Uterus (tissue), 2 donors: Measurements from ENCODE around the gene MGAT4A.

ENCODE experiments used
- POLR2A ChIP-seq, 2 donors: fragments of 450-650 bp; IDR thresholded peaks; one replicate each; pipeline ENCODE4 v1.6.1; 2016; ENCODE audit warnings: antibody characterized with exemption in 2 of 2, mild to moderate bottlenecking in 1 of 2, moderate library complexity in 1 of 2
- TF ChIP-seq, protein P1 (sequence below), 4 experiments: fragments of 200-600 bp in 2 of 4; fragments of 450-650 bp in 2 of 4; sonication (generic) in 2 of 4; IDR thresholded peaks; one replicate each; pipeline ENCODE4 v1.5.1; 2016 to 2019; ENCODE audit warnings: antibody characterized with exemption in 4 of 4, mild to moderate bottlenecking in 2 of 4, moderate library complexity in 1 of 4

DNA sequence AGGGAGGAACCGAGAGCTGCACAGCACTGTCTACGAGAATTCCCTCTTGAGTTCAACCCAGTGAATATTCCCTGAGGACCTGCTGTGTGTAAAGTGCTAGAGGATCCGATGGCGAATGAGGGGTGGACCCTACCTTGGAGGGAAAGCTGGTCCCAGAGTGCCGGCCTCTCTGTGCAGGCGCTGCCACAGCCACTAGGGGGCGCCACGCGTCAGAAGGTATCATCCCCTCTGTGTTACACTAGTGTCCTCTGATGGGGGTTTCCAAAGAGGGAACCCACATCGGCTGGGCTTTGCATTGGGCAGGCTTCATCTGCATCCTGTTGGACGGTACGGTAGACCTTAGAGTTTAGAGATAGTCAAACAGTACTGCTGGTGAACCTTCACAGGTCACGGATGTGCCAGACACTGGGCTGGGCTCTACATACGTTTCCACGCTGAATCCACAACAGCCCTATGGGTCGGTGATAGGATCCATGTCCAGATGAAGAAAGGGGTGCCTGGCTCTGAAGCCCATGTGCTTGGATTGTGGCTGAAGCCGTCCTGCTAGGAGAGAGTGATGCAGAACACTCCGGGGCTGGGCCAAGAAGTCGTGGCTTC lies 161.6 kb downstream of the MGAT4A start:
- TF ChIP-seq, protein P1, sequence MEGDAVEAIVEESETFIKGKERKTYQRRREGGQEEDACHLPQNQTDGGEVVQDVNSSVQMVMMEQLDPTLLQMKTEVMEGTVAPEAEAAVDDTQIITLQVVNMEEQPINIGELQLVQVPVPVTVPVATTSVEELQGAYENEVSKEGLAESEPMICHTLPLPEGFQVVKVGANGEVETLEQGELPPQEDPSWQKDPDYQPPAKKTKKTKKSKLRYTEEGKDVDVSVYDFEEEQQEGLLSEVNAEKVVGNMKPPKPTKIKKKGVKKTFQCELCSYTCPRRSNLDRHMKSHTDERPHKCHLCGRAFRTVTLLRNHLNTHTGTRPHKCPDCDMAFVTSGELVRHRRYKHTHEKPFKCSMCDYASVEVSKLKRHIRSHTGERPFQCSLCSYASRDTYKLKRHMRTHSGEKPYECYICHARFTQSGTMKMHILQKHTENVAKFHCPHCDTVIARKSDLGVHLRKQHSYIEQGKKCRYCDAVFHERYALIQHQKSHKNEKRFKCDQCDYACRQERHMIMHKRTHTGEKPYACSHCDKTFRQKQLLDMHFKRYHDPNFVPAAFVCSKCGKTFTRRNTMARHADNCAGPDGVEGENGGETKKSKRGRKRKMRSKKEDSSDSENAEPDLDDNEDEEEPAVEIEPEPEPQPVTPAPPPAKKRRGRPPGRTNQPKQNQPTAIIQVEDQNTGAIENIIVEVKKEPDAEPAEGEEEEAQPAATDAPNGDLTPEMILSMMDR (IDR thresholded peaks at IDR 0.05), result peak; percentile 39 to 64 (median 48)
- no peak for TF ChIP-seq POLR2A (IDR thresholded peaks at IDR 0.05)
